Nephron (organoid): ENCODE data around the gene HPRT1.

ENCODE experiments used
- H3K27ac Mint-ChIP-seq, 3 experiments: 2 replicates each; pipeline ENCODE4 v1.8.0; 2020; ENCODE audit warnings: mixed read lengths in 3 of 3, mild to moderate bottlenecking in 2 of 3, moderate library complexity in 1 of 3
- H3K27me3 Mint-ChIP-seq: 2 replicates; pipeline ENCODE4 v1.8.0; 2021; ENCODE audit warnings: low read depth, mild to moderate bottlenecking, moderate library complexity, mixed read lengths
- H3K36me3 Mint-ChIP-seq: 2 replicates; pipeline ENCODE4 v1.8.0; 2020; ENCODE audit warnings: low read depth, mixed read lengths
- H3K4me1 Mint-ChIP-seq: 2 replicates; pipeline ENCODE4 v1.8.0; 2020; ENCODE audit warnings: mixed read lengths
- H3K4me3 Mint-ChIP-seq, 3 experiments: 2 replicates each; pipeline ENCODE4 v1.8.0; 2020; ENCODE audit warnings: mild to moderate bottlenecking in 3 of 3, mixed read lengths in 3 of 3, moderate library complexity in 2 of 3
- H3K9me3 Mint-ChIP-seq: 2 replicates; pipeline ENCODE4 v1.8.0; 2020; ENCODE audit warnings: mixed read lengths
- CTCF ChIP-seq, 3 experiments: fragments of 200-600 bp; sonication (generic); IDR thresholded peaks; one replicate each; pipeline ENCODE4 v1.5.0; 2021; ENCODE audit warnings: antibody characterized with exemption in 3 of 3; ENCODE audit not compliant: unreplicated experiment in 3 of 3

Gene HPRT1

DNA sequence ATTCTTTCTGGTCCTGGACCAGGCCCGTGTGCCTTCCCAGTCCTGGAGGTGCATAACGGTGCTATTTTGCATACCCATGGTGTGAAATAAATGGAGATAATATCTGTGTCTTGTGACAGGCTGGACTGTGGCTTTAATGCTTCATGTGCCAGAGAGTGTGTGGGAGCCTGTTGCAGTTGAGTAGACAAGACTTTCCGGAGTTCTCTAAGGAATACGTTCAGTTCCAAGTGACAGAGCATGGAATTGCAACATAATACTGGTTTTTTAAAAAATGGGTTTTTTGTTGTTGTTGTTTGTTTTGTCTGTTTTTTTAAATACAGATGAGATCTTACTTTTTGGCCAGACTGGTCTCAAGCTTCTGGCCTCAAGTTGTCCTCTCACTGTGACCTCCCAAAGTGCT lies 74.0 kb downstream of the HPRT1 start:
- peaks cover 5% of the 10 kb centered on the region for H3K9me3 Mint-ChIP-seq
- H3K4me3 Mint-ChIP-seq = no peak overlapping the region
- peak overlapping the region in 2 of 3 experiments; percentile 13 to 31 for H3K27ac Mint-ChIP-seq
- H3K36me3 Mint-ChIP-seq = no peaks in the 10 kb centered on the region
- peaks cover 17% of the 10 kb centered on the region for H3K4me1 Mint-ChIP-seq
- H3K27me3 Mint-ChIP-seq = peaks cover 4% of the 10 kb centered on the region
- no peak for TF ChIP-seq CTCF (IDR thresholded peaks at IDR 0.05; ENCODE audit: unreplicated experiment in 3 of 3)

GRCh38 chrX:134537179-134537955 lies 77.4 kb downstream of the HPRT1 start:
- H3K27me3 Mint-ChIP-seq = no peaks in the 10 kb centered on the region
- peak overlapping the region; percentile 60 to 91 (median 89) for H3K27ac Mint-ChIP-seq
- no peak overlapping the region for H3K4me3 Mint-ChIP-seq
- H3K4me1 Mint-ChIP-seq = peaks cover 35% of the 10 kb centered on the region
- H3K9me3 Mint-ChIP-seq = no peaks in the 10 kb centered on the region
- H3K36me3 Mint-ChIP-seq = no peaks in the 10 kb centered on the region
- no peak for TF ChIP-seq CTCF (IDR thresholded peaks at IDR 0.05; ENCODE audit: unreplicated experiment in 3 of 3)

- Mint-ChIP-seq H3K4me1 (peaks cover 44% of the 10 kb centered on the region), H3K9me3 (no peaks in the 10 kb centered on the region), H3K4me3 (no peak overlapping the region), H3K27me3 (no peaks in the 10 kb centered on the region), H3K36me3 (no peaks in the 10 kb centered on the region), H3K27ac (peak overlapping the region; percentile 36 to 89 (median 60))
- no peak for TF ChIP-seq CTCF (IDR thresholded peaks at IDR 0.05; ENCODE audit: unreplicated experiment in 3 of 3)
Observed at GRCh38 chrX:134538316-134538715, 78.4 kb downstream of the HPRT1 start.

- Mint-ChIP-seq H3K4me3 (no peak overlapping the region), H3K27me3 (no peaks in the 10 kb centered on the region), H3K36me3 (peaks cover 20% of the 10 kb centered on the region), H3K4me1 (peaks cover 52% of the 10 kb centered on the region), H3K9me3 (peaks cover 2% of the 10 kb centered on the region), H3K27ac (peak overlapping the region; percentile 92 to 98 (median 96))
- TF ChIP-seq CTCF (IDR thresholded peaks at IDR 0.05; ENCODE audit: unreplicated experiment in 3 of 3) = no peak
Observed at GRCh38 chrX:134541906-134542305, 81.9 kb downstream of the HPRT1 start.

GRCh38 chrX:134542485-134542884 lies 82.5 kb downstream of the HPRT1 start:
- peaks cover 25% of the 10 kb centered on the region for H3K36me3 Mint-ChIP-seq
- H3K27ac Mint-ChIP-seq = peak overlapping the region; percentile 92 to 98 (median 96)
- H3K9me3 Mint-ChIP-seq = peaks cover 2% of the 10 kb centered on the region
- peak overlapping the region; percentile 46 to 64 (median 50) for H3K4me3 Mint-ChIP-seq
- no peaks in the 10 kb centered on the region for H3K27me3 Mint-ChIP-seq
- peaks cover 49% of the 10 kb centered on the region for H3K4me1 Mint-ChIP-seq
- no peak for TF ChIP-seq CTCF (IDR thresholded peaks at IDR 0.05; ENCODE audit: unreplicated experiment in 3 of 3)

DNA sequence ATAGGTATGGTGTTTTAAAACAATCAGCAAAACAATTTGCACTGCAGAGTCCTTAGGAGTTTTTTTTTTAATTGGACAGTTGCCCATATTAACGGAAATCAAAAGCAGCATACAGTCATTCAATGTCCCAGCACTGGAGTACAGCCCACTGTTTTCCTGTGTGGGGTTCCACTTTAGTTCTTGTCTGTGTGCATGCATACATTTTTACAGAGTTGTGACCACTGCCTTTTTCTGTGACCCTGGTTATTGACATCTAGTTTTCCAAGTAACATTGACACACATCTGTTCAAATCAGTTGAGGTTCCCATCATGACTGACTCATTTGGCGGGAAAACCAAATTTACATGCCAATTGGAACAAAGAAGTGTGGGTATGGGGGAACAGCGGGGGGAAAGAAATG lies 83.3 kb downstream of the HPRT1 start:
- Mint-ChIP-seq H3K4me1 (peaks cover 42% of the 10 kb centered on the region), H3K27me3 (no peaks in the 10 kb centered on the region), H3K9me3 (peaks cover 2% of the 10 kb centered on the region), H3K36me3 (peaks cover 33% of the 10 kb centered on the region), H3K27ac (peak overlapping the region; percentile 92 to 98 (median 96)), H3K4me3 (peak overlapping the region; percentile 60 to 64 (median 63))
- TF ChIP-seq CTCF (IDR thresholded peaks at IDR 0.05; ENCODE audit: unreplicated experiment in 3 of 3) = no peak
